ENCODE measurements around the gene NUB1.

DNA sequence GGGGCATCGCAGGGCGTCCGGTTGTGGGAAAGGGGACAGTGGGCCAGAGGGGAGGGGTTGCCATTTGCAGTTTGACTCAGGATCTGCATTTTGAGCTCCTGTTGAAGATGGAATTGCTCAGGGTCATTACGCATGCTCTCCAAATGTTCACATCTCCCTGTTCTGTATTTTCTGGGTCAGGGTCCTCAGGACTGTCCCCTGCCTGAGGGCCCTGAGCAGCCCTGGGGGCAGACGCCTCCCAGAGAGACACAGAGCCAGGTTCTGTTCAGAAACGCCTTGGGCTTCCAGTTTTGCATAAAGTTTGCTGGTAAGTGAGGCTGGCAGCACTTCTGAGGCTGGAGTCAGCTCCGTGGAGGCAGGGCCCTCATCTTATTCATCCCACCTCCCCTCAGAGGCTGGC, 34.1 kb upstream of the NUB1 start:
- no peak for TF ChIP-seq CTCF (IDR thresholded peaks at IDR 0.05; ENCODE audit: borderline replicate concordance, extremely low read depth, low read length, poor library complexity, severe bottlenecking)
- TF ChIP-seq EZH2 (IDR thresholded peaks at IDR 0.05; ENCODE audit: borderline replicate concordance, low read depth, low read length, severe bottlenecking), result no peak
